Muscle of leg (tissue), 11 donors: ENCODE measurements around the gene LRRC36. TPM values are rescaled to one million over a fixed set of nuclear protein-coding genes. Genes with fewer than 3 reads are reported as not detected.

Source experiments
- DNase-seq: peaks from one replicate; pipeline ENCODE4 v3.0.0; 2013
- H3K27ac ChIP-seq: one replicate; pipeline ENCODE4 v1.5.1; 2013; ENCODE audit warnings: mild to moderate bottlenecking, low read length, control low read depth
- H3K27me3 ChIP-seq: one replicate; pipeline ENCODE4 v1.6.1; 2013; ENCODE audit warnings: low read length; ENCODE audit not compliant: control insufficient read depth, insufficient read depth
- H3K36me3 ChIP-seq: one replicate; pipeline ENCODE4 v1.6.1; 2013; ENCODE audit warnings: low read length; ENCODE audit not compliant: control insufficient read depth, insufficient read depth
- H3K4me1 ChIP-seq: one replicate; pipeline ENCODE4 v1.6.1; 2013; ENCODE audit warnings: low read length; ENCODE audit not compliant: control insufficient read depth, insufficient read depth
- H3K4me3 ChIP-seq: one replicate; pipeline ENCODE4 v1.5.1; 2013; ENCODE audit warnings: low read length, control low read depth
- H3K9me3 ChIP-seq: replicated peaks from 2 replicates; pipeline ENCODE4 v1.6.1; 2013; ENCODE audit warnings: low read depth, low read length; ENCODE audit not compliant: control insufficient read depth
- WGBS: methylation state at CpG from one replicate; pipeline ENCODE4 v1.1.5; 2013; ENCODE audit warnings: missing lambda C conversion rate; ENCODE audit not compliant: insufficient coverage; 5-methylcytosine and 5-hydroxymethylcytosine counted together
- polyA plus RNA-seq, 8 donors: library from polyadenylated mRNA; unstranded; fragments of 120-200 nt; gene quantifications; one replicate each; pipeline versions ENCODE4 v1.2.1 to v1.2.3, GENCODE V29; 2013; ENCODE audit warnings: inconsistent platforms in 1 of 8, low replicate concordance in 1 of 8; ENCODE audit not compliant: insufficient read length in 8 of 8, insufficient read depth in 1 of 8
- total RNA-seq: library from RNA; stranded (reverse); fragments of 120-200 nt; gene quantifications from one replicate; pipeline ENCODE4 v1.2.4, GENCODE V29; 2013

The LRRC36 gene
- total and polyA plus RNA-seq, 9 donors: 0.21 to 2.4 (median 0.38) TPM; not detected in 1

DNA sequence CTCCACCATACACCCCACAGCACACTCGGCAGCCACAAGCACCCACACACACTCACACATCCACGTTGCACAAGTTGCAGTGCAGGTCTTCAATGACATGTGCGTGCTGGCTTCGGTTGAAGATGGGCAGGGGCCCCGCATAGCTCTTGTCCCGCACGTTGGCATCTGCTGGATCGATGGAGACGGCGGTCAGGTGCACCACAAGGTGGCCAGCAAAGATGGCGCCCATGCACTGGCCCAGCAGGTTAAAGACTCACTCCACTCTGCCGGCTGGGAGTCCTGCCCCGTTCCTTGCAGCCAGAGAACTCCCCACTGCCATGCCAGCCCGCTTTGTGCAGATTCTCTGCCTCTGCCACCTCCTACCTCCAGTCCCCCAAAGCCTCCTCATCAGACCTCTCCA, 74.3 kb downstream of the LRRC36 start:
- Histone ChIP-seq H3K27me3 (no peaks in the 10 kb centered on the region), H3K27ac (peak overlapping the region; percentile 93), H3K36me3 (peaks cover 6% of the 10 kb centered on the region), H3K4me1 (peaks cover 95% of the 10 kb centered on the region), H3K4me3 (no peak overlapping the region), H3K9me3 (no peaks in the 10 kb centered on the region)
- no peak for DNase-seq
- 92% methylated on average over 10 of the region's 14 CpGs for WGBS

- Histone ChIP-seq H3K27ac (no peak overlapping the region), H3K4me1 (peaks cover 84% of the 10 kb centered on the region)
- DNase-seq: no peak
These were observed 77.5 kb downstream of the LRRC36 start for GRCh38 chr16:67403976-67404555.

GRCh38 chr16:67404740-67405226, 78.2 kb downstream of the LRRC36 start:
- no peak overlapping the region for H3K4me3 ChIP-seq
- DNase-seq: peak; percentile 9
- WGBS: 80% methylated on average over 1 of the region's 5 CpGs
- H3K27ac ChIP-seq: no peak overlapping the region
- H3K27me3 ChIP-seq: no peaks in the 10 kb centered on the region
- H3K9me3 ChIP-seq: no peaks in the 10 kb centered on the region
- peaks cover 76% of the 10 kb centered on the region for H3K4me1 ChIP-seq
- peaks cover 6% of the 10 kb centered on the region for H3K36me3 ChIP-seq

More at GRCh38 chr16:67403976-67404555, 77.5 kb downstream of the LRRC36 start:
- H3K36me3 ChIP-seq: peaks cover 6% of the 10 kb centered on the region
- WGBS: 76% methylated on average over 10 of the region's 12 CpGs
- no peak overlapping the region for H3K4me3 ChIP-seq
- no peaks in the 10 kb centered on the region for H3K27me3 ChIP-seq
- H3K9me3 ChIP-seq: no peaks in the 10 kb centered on the region

- 90% methylated on average over 7 of the region's 8 CpGs for WGBS
- peaks cover 73% of the 10 kb centered on the region for H3K4me1 ChIP-seq
- no peak overlapping the region for H3K27ac ChIP-seq
- no peak overlapping the region for H3K4me3 ChIP-seq
- H3K27me3 ChIP-seq: no peaks in the 10 kb centered on the region
- peak; percentile 5 for DNase-seq
- H3K9me3 ChIP-seq: no peaks in the 10 kb centered on the region
- peaks cover 6% of the 10 kb centered on the region for H3K36me3 ChIP-seq
These were observed 78.7 kb downstream of the LRRC36 start for GRCh38 chr16:67405336-67405735.

DNA sequence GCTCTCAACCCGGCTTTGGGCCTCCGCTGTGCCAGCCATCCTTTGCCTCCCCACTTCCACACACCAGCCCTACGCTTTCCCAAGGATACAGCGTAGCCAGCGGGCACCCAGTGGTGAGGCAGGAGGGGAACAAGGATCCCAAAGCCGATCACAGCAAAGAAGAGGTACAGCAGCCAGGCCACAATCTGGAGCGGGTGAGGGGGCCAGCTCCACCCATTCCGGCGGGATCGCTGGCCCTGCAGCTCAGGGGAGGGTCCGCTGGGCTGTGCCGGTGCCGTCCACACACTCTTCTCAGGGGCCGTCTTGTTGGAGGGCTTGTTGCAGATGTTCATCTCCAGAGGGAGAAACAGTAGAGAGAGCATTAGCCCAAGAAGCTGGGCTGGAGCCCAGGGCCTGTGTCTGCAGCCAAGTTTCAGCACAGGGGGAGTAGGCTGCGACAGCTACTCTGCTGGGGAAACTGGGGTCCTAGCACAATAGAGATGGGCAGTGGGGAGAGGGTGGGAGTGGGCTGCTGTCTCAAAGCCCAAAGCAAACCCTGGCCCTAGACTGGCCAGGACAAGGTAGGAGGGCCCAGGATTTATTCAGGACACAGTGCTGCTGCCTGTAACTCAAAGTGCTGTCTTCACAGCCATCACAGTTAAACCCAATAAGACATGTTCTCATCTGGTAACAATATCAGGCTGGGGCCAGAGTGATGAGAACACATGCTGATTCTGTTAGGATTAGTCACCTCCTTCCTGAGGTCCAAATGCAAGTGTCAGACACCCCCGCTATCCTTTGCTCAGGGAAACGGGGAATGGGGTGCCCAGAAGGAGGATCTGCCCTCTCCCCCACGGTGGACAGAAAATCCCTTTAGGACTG, 79.7 kb downstream of the LRRC36 start:
- Histone ChIP-seq H3K27me3 (no peaks in the 10 kb centered on the region), H3K27ac (peak overlapping the region; percentile 94), H3K36me3 (peaks cover 6% of the 10 kb centered on the region), H3K4me1 (peaks cover 63% of the 10 kb centered on the region), H3K4me3 (no peak overlapping the region), H3K9me3 (no peaks in the 10 kb centered on the region)
- peak; percentile 96 for DNase-seq
- 30% methylated on average over 15 of the region's 18 CpGs for WGBS

DNA sequence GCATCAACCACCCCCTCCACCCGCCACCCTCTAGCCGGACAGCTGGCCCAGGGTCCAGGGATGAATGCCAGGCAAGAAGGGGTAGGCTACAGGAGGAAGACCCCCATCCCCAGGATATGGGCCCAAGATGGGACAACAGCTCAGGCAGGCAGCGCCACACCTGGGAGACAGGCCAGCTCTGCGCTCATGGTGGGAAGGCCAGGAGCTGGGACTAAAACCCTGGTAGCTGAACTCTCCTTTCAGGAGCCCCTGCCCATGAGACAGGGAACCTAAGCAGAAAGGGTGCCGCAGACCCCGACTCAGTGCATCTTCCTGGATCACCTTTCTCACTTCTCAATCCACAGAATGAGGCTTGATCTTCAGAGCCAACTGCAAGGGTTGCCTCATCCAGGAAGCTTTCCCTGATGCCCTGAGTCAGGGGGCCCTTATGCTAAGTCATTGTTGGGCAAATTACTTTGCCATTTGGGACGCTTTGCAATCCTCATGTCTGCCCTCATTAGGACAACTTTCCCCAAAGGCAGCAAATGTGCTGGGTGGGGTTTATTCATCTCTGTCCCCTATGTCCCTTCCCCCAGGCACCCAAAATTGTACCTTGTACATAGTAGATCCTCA, 80.7 kb downstream of the LRRC36 start:
- peaks cover 6% of the 10 kb centered on the region for H3K36me3 ChIP-seq
- DNase-seq: no peak
- peaks cover 54% of the 10 kb centered on the region for H3K4me1 ChIP-seq
- H3K27me3 ChIP-seq: no peaks in the 10 kb centered on the region
- no peak overlapping the region for H3K4me3 ChIP-seq
- peak overlapping the region; percentile 94 for H3K27ac ChIP-seq
- WGBS: 74% methylated on average over 3 of the region's 7 CpGs
- H3K9me3 ChIP-seq: no peaks in the 10 kb centered on the region

- H3K9me3 ChIP-seq: no peaks in the 10 kb centered on the region
- H3K4me1 ChIP-seq: peaks cover 49% of the 10 kb centered on the region
- no peaks in the 10 kb centered on the region for H3K27me3 ChIP-seq
- WGBS: 90% methylated on average over 2 of the region's 6 CpGs
- peak overlapping the region; percentile 94 for H3K27ac ChIP-seq
- no peak for DNase-seq
- H3K4me3 ChIP-seq: no peak overlapping the region
- H3K36me3 ChIP-seq: peaks cover 6% of the 10 kb centered on the region
These were observed 81.3 kb downstream of the LRRC36 start for GRCh38 chr16:67407788-67408452.

DNA sequence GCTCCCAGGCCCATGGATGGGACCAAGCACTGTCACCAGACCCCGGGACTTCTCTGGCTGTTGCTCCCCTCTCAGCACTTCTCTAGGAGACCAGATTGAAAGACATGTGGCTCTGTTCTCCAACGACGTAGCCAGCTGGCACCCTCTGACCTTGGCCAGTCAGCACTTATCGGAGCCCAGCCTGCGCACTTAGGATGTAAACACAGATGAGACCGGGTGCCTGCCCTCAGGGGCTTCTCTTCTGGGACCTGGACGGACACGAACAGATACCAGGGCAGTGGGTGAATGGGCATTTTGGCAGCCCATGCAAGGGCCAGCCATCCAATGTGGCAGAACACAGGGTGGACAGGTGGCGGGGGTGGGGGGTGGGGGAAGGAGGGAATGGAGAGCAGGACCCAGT, 83.0 kb downstream of the LRRC36 start:
- no peaks in the 10 kb centered on the region for H3K9me3 ChIP-seq
- no peak overlapping the region for H3K4me3 ChIP-seq
- peaks cover 10% of the 10 kb centered on the region for H3K36me3 ChIP-seq
- no peak for DNase-seq
- no peaks in the 10 kb centered on the region for H3K27me3 ChIP-seq
- 91% methylated on average over 5 of the region's 9 CpGs for WGBS
- peaks cover 41% of the 10 kb centered on the region for H3K4me1 ChIP-seq
- no peak overlapping the region for H3K27ac ChIP-seq

DNA sequence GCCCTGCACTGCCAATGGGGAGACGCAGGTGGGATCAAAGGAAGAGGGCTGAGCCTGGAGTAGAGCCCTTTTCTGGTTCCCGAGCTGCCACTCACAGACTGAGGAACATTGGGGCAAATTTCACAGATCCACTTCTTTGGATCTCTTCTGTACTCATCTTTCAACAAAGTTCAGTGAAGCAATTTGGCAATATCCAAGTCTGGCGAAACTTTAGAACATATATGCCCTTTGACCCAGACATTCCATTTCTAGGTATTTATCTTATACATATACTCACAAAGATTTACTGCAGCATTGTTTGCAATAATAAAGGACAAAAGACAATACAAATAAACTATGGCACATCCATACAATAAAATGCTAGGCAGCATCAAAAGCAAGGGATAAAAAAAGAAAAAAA, 84.7 kb downstream of the LRRC36 start:
- H3K4me1 ChIP-seq: peaks cover 34% of the 10 kb centered on the region
- H3K4me3 ChIP-seq: no peak overlapping the region
- DNase-seq: no peak
- no peaks in the 10 kb centered on the region for H3K27me3 ChIP-seq
- H3K9me3 ChIP-seq: no peaks in the 10 kb centered on the region
- H3K36me3 ChIP-seq: peaks cover 5% of the 10 kb centered on the region
- H3K27ac ChIP-seq: no peak overlapping the region
- WGBS: 73% methylated on average over 2 of the region's 3 CpGs

DNA sequence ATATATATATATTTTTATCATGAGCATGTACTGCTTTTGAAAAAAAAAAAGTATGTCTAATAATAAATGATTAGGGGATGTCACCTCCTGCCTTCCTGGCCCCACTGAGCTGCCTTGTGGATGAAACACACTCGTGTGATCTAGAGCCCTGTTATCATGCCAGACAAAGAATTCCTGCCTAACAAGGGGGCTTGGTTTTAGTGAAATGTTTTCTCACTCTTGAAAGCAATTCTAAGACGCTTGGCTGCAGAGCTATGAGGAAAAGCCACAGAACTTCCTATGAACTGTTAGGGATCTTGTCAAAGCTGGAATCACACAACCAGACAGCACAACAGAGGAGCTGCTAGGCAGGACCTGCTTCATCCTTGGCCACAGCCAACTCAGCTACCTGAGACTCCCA, 85.7 kb downstream of the LRRC36 start:
- WGBS: no CpG with 5 or more reads among the region's 2 CpGs

More for the DNA sequence above, 85.7 kb downstream of the LRRC36 start:
- no peaks in the 10 kb centered on the region for H3K9me3 ChIP-seq
- no peaks in the 10 kb centered on the region for H3K27me3 ChIP-seq
- H3K36me3 ChIP-seq: peaks cover 5% of the 10 kb centered on the region
- DNase-seq: no peak
- H3K27ac ChIP-seq: no peak overlapping the region
- H3K4me3 ChIP-seq: no peak overlapping the region
- H3K4me1 ChIP-seq: peaks cover 28% of the 10 kb centered on the region
